Esophagus squamous epithelium (tissue), 5 donors: ENCODE data around the gene BIRC5. TPM values are rescaled to one million over a fixed set of nuclear protein-coding genes. Genes with fewer than 3 reads are reported as not detected.

Experiments
- DNase-seq: peaks from one replicate; lab custom pipeline; 2025; lab: John Stamatoyannopoulos, UW
- H3K27ac ChIP-seq, 4 donors: fragments of 200-600 bp; sonication (generic); one replicate each; pipeline ENCODE4 v1.5.1; 2016 to 2019; ENCODE audit warnings: mild to moderate bottlenecking in 1 of 4
- H3K27me3 ChIP-seq, 4 donors: fragments of 200-600 bp; sonication (generic); 1 replicate in 3 of 4; 2 replicates in 1 of 4; pipeline versions ENCODE4 v1.5.1 to v1.6.0; 2017 to 2021; ENCODE audit warnings: antibody characterized with exemption in 1 of 4
- H3K36me3 ChIP-seq, 3 donors: fragments of 200-600 bp; sonication (generic); one replicate each; pipeline ENCODE4 v1.5.1; 2016 to 2019
- H3K4me1 ChIP-seq, 3 donors: fragments of 200-600 bp; sonication (generic); one replicate each; pipeline ENCODE4 v1.5.1; 2017 to 2019
- H3K4me3 ChIP-seq, 4 donors: fragments of 200-600 bp; sonication (generic); 1 replicate in 3 of 4; 2 replicates in 1 of 4; pipeline ENCODE4 v1.5.1; 2016 to 2019; ENCODE audit warnings: mild to moderate bottlenecking in 2 of 4, moderate library complexity in 1 of 4
- H3K9me3 ChIP-seq, 3 donors: fragments of 200-600 bp; sonication (generic); one replicate each; pipeline ENCODE4 v1.5.1; 2016 to 2019
- POLR2A ChIP-seq, 4 donors: fragments of 450-650 bp; IDR thresholded peaks; one replicate each; pipeline ENCODE4 v1.6.1; 2017; ENCODE audit warnings: antibody characterized with exemption in 4 of 4, mild to moderate bottlenecking in 4 of 4, moderate library complexity in 3 of 4
- WGBS, 2 donors: methylation state at CpG; one replicate each; pipeline ENCODE4 v1.1.5; 2018; 5-methylcytosine and 5-hydroxymethylcytosine counted together
- intact Hi-C: fragments of 100-400 bp; cut with DNase I; formaldehyde crosslinking; loops from one replicate; pipeline ENCODE4 v1.15.0; 2022
- total RNA-seq, 4 donors: library from RNA; depleted of rRNA; stranded (reverse); fragments of >200 nt; gene quantifications; one replicate each; pipeline ENCODE4 v1.1.0, GENCODE V29; 2016
- TF ChIP-seq, protein P1 (sequence below), 6 experiments: fragments of 450-650 bp in 4 of 6; fragments of 200-600 bp in 2 of 6; sonication (generic) in 2 of 6; IDR thresholded peaks; one replicate each; pipeline ENCODE4 v1.5.1; 2016 to 2019; ENCODE audit warnings: antibody characterized with exemption in 6 of 6, mild to moderate bottlenecking in 4 of 6, moderate library complexity in 4 of 6
- donor health status: DM: yes; HTN: yes; CAD: no.

The BIRC5 gene
- total RNA-seq, 4 donors from 2014 or later: 6.6 to 33.6 (median 21.0) TPM

DNA sequence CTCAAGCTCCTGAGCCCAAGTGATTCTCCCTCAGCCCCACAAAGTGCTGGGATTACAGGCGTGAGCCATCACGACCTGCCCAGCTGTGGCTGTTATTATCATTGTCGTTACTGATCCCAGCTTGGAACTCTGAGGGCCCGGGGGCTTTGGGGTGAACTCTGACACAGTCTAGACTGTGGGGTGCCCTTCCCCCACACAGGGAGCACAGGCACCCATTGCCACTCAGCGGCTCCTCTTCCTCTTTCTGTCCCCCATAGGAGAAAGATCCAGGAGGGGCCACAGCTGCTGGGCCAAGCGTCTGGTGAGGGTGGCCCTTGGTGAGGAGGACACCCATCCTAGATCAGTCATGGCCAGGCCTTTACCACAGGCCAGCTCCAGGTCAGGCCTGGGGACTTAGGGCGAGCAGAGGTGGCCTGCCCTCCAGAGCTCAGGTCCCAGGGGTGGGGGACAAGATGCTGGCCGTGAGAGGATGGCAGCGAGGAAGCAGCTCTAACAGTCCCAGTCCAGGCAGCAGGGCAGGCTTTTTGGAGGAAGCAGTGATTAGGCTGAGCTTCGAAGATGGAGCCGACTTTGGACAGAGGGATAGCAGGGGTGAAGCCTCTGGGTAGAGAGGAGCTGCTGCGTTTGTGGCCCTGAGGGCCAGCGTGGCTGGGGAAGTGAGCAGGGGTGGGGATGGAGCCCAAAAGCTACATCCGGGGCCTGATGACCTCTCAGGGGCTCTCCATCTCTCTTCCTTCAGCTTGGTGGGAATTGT is 42.1 kb downstream of the BIRC5 start:
- H3K9me3 ChIP-seq: no peaks in the 10 kb centered on the region
- peaks cover 11 to 59% (median 16%) of the 10 kb centered on the region in 3 donors for H3K4me1 ChIP-seq
- no peaks in the 10 kb centered on the region for H3K36me3 ChIP-seq
- peaks cover 0 to 17% (median 0%) of the 10 kb centered on the region in 4 donors for H3K27me3 ChIP-seq
- intact Hi-C loops: no loop called here
- H3K4me3 ChIP-seq: no peak overlapping the region
- 81 to 92% methylated on average over 7 to 9 of the region's 14 CpGs for WGBS, 2 donors
- TF ChIP-seq, protein P1, sequence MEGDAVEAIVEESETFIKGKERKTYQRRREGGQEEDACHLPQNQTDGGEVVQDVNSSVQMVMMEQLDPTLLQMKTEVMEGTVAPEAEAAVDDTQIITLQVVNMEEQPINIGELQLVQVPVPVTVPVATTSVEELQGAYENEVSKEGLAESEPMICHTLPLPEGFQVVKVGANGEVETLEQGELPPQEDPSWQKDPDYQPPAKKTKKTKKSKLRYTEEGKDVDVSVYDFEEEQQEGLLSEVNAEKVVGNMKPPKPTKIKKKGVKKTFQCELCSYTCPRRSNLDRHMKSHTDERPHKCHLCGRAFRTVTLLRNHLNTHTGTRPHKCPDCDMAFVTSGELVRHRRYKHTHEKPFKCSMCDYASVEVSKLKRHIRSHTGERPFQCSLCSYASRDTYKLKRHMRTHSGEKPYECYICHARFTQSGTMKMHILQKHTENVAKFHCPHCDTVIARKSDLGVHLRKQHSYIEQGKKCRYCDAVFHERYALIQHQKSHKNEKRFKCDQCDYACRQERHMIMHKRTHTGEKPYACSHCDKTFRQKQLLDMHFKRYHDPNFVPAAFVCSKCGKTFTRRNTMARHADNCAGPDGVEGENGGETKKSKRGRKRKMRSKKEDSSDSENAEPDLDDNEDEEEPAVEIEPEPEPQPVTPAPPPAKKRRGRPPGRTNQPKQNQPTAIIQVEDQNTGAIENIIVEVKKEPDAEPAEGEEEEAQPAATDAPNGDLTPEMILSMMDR (IDR thresholded peaks at IDR 0.05): no peak
- TF ChIP-seq POLR2A (IDR thresholded peaks at IDR 0.05): no peak
- H3K27ac ChIP-seq: peak overlapping the region in 1 of 4 donors; percentile 6
- no peak for DNase-seq

DNA sequence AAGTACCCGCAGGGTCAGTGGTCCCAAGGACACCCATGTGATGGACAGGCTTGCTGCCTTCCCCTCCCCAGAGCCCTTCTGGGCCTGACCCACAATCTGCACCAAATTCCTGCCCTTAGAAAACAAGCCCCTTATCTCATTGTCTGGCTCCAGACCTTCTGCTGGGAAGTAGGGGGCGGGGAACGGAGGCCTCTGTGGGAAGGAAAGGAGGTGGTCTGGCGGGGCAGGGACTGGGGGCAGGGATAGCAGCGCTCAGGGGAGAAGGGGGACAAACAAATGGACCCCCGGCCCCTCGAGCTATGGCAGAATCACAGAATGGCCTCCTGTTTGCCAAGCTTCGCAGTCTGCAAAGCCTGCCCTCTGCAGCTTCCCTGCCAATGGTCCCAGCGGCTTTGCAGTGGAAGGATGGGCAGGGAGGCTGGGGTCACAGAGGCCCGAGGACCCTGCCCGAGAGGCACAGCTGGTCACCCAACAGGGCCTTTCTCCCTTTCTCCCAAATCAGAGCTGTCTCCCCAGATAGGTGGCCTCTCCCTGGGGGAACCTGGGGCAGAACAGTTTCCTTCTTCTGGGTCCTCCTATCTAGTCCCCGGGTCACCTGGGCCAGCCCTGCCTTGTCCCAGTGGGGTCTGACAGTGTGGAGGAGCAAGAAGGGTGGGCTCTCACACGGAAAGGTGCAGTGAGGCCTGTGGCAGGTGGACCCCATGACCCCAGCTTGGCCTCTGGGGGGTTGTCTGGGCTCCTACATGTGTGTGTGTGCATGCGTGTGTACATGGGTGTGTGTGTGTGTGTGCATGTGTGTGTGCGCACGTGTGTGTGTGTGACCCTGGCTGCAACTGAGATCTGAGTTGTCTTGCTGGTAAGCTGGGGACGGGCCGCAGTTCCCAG is 42.9 kb downstream of the BIRC5 start:
- Histone ChIP-seq H3K27me3 (peaks cover 0 to 17% (median 0%) of the 10 kb centered on the region in 4 donors), H3K4me1 (peaks cover 7 to 51% (median 10%) of the 10 kb centered on the region in 3 donors), H3K9me3 (no peaks in the 10 kb centered on the region), H3K36me3 (no peaks in the 10 kb centered on the region), H3K4me3 (no peak overlapping the region), H3K27ac (peak overlapping the region in 2 of 4 donors; percentile 6 to 73)
- TF ChIP-seq POLR2A (IDR thresholded peaks at IDR 0.05): no peak
- TF ChIP-seq, protein P1 (IDR thresholded peaks at IDR 0.05): no peak
- intact Hi-C loops: no loop called here
- 43 to 57% methylated on average over 4 to 6 of the region's 18 CpGs for WGBS, 2 donors
- no peak for DNase-seq

DNA sequence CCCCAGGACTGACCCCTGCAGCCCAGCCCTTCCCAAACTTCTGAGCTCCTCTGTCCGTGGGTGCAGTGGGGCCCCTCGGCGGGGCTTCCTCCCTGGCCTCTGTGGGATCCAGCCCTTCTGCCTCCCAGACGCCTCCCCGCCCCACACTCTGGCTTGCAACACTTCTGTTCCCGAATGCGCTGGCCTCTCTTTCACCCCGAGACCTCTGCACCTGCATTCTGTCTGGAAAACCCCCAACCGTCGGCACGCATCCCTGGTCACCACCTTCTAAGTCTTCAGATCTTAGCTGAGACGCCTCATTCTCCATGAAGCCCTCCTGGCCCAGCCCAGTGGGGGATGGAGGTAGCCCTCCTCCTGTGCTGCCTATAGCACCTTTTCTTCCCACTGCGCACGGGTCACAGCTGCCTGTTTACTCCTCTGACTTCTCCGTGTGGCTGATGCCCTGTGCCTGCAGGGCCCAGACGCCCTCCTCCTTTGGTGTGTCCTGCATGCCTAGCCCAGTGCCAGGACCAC is 43.8 kb downstream of the BIRC5 start:
- peaks cover 0 to 17% (median 0%) of the 10 kb centered on the region in 4 donors for H3K27me3 ChIP-seq
- peak overlapping the region in 2 of 4 donors; percentile 73 to 79 for H3K27ac ChIP-seq
- WGBS, 2 donors: 50 to 51% methylated on average over 11 to 15 of the region's 16 CpGs
- intact Hi-C loops: no loop called here
- H3K9me3 ChIP-seq: no peaks in the 10 kb centered on the region
- H3K36me3 ChIP-seq: no peaks in the 10 kb centered on the region
- H3K4me3 ChIP-seq: no peak overlapping the region
- DNase-seq: no peak
- TF ChIP-seq, protein P1 (IDR thresholded peaks at IDR 0.05): no peak
- TF ChIP-seq POLR2A (IDR thresholded peaks at IDR 0.05): no peak
- H3K4me1 ChIP-seq: peaks cover 9 to 50% (median 14%) of the 10 kb centered on the region in 3 donors

DNA sequence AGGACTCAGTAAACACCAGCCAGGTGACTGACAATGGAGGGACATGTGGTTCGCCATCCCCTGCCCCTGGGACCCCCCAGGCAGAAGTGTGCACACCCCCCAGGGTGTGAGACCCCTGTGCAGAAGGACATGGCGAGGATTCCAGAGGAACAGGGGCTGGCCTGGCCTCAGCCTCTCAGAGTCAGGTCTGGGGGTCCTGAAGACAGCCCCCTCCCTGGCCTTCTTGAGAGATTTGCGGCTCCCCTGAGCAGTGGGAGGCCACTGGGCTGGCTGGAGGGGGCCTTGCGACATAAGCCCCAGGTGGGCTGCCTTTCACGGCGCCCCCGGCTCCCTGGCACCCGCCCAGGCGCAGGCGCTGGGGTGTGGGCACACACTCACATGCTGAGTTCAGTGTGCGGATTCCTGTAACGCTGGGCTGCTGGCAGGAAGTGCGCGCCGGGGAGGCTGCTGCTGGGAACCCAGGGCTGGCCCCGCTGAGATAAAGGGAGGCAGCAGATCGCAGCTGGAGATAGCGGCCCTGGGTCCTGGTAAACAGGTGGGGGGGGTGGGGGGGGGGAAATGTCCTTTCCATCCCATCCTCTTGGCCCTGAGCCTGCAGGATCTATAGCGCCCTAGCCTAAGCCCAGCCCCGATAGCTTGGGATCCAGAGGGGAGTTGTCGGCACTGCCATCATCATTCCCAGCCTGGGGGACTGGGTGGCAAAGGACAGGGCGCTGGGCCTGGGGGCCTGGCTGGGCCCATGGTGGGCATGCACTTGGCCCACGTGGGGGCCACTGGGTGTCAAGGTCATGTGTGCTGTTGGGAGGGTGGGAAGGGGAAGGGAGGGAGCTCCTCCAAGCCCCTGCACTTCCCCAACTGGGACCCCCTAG is 44.5 kb downstream of the BIRC5 start:
- Histone ChIP-seq H3K9me3 (no peaks in the 10 kb centered on the region), H3K4me1 (peaks cover 9 to 50% (median 20%) of the 10 kb centered on the region in 3 donors), H3K36me3 (no peaks in the 10 kb centered on the region), H3K27me3 (peaks cover 0 to 17% (median 0%) of the 10 kb centered on the region in 4 donors), H3K27ac (peak overlapping the region in 2 of 4 donors; percentile 73 to 79), H3K4me3 (peak overlapping the region in 1 of 4 donors; percentile 37)
- TF ChIP-seq, protein P1 (IDR thresholded peaks at IDR 0.05): no peak
- TF ChIP-seq POLR2A (IDR thresholded peaks at IDR 0.05): peak in 1 of 4 donors; percentile 14
- no peak for DNase-seq
- 40 to 57% methylated on average over 1 to 3 of the region's 23 CpGs for WGBS, 2 donors
- intact Hi-C loops: no loop called here
